ENCODE results near the gene SUMF1.

DNA sequence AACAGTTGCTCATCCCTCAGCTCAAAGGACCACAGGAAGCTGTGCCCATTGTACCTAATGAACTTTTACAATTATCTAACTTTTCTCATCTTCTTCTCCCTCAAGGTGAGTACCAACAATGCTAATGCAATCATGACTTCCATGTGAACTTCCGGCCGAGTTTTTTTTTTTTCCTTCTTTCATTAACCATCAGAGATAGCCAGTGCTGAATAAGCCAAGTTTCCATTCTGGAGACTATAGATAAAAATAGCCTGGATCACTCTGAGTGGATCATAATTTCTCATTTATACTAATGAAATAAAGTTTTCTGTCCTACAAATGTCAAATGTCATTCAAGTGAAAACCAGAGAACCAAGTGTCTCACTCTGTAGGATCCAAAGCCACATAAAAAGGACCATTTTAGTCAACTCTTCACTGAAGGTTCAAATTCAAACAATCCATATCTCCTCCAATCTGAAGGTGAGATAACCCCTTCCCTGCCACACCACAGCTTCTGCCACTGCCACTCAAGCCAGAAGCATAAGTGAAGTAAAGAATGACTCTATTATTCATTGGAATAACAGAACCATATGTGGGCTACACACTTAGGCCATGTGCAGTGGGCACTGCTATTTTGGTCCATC, 5.5 kb downstream of the SUMF1 start:
- no peak for TF ChIP-seq CTCF (IDR thresholded peaks at IDR 0.05)
- TF ChIP-seq POLR2AphosphoS5 (IDR thresholded peaks at IDR 0.05), result no peak
- no peak for TF ChIP-seq POLR2A (IDR thresholded peaks at IDR 0.05)

Measured in stomach (tissue), 4 donors.